A673 (cell line): Measurements from ENCODE around the gene TERT. TPM values are rescaled to one million over a fixed set of nuclear protein-coding genes. Genes with fewer than 3 reads are reported as not detected.

Experiments
- BruUV-seq: library from RNA; stranded (reverse); fragments of 400-500 nt; replicated peaks from 2 replicates; lab custom pipeline; 2021; lab: Mats Ljungman, UMichigan
- CTCF ChIA-PET: fragments of 300-600 bp; sonication (Branson Sonifier 250); formaldehyde crosslinking; loops from one replicate; lab custom pipeline; 2022; ENCODE audit warnings: antibody characterized with exemption; lab: Charles Lee
- POLR2A ChIA-PET: fragments of 300-600 bp; sonication (Branson Sonifier 250); formaldehyde crosslinking; loops from one replicate; lab custom pipeline; 2022; ENCODE audit warnings: antibody characterized with exemption; ENCODE audit not compliant: low non-redundant PET; lab: Charles Lee
- DNase-seq: peaks from one replicate; pipeline ENCODE4 v3.0.0-alpha.2; 2015; ENCODE audit warnings: low spot score
- H3K27ac ChIP-seq: fragments of 200-600 bp; sonication (generic); 2 replicates; pipeline ENCODE4 v1.5.1; 2016; ENCODE audit warnings: mixed run types, low read depth, mild to moderate bottlenecking, mixed read lengths, antibody characterized with exemption, low read length; ENCODE audit not compliant: poor library complexity, severe bottlenecking
- H3K27me3 ChIP-seq: fragments of 200-600 bp; sonication (generic); replicated peaks from 2 replicates; pipeline ENCODE4 v1.6.1; 2017; ENCODE audit warnings: mixed run types, low read depth, mild to moderate bottlenecking, mixed read lengths, antibody characterized with exemption, low read length; ENCODE audit not compliant: insufficient read depth, poor library complexity
- H3K36me3 ChIP-seq: fragments of 200-600 bp; sonication (generic); 2 replicates; pipeline ENCODE4 v1.6.1; 2016; ENCODE audit warnings: mixed run types, mild to moderate bottlenecking, mixed read lengths, antibody characterized with exemption, low read length; ENCODE audit not compliant: insufficient read depth, poor library complexity, severe bottlenecking
- H3K4me1 ChIP-seq: fragments of 200-600 bp; sonication (generic); 2 replicates; pipeline ENCODE4 v1.6.1; 2017; ENCODE audit warnings: mixed run types, mild to moderate bottlenecking, mixed read lengths, antibody characterized with exemption, low read length; ENCODE audit not compliant: insufficient read depth, poor library complexity, severe bottlenecking
- H3K4me3 ChIP-seq: fragments of 200-600 bp; sonication (generic); 2 replicates; pipeline ENCODE4 v1.5.1; 2016; ENCODE audit warnings: low read depth, mixed run types, mild to moderate bottlenecking, mixed read lengths, low read length; ENCODE audit not compliant: poor library complexity, severe bottlenecking
- H3K9me3 ChIP-seq: fragments of 200-600 bp; sonication (generic); 2 replicates; pipeline ENCODE4 v1.6.1; 2016; ENCODE audit warnings: mixed run types, low read depth, mild to moderate bottlenecking, mixed read lengths, antibody characterized with exemption, low read length; ENCODE audit not compliant: poor library complexity, severe bottlenecking
- EZH2 ChIP-seq: fragments of 200-600 bp; sonication (generic); IDR thresholded peaks from 2 replicates; pipeline ENCODE4 v1.6.1; 2017; ENCODE audit warnings: borderline replicate concordance, low read depth, mild to moderate bottlenecking, mixed read lengths, antibody characterized with exemption, low read length; ENCODE audit not compliant: poor library complexity, severe bottlenecking
- intact Hi-C: fragments of 100-400 bp; cut with micrococcal nuclease; formaldehyde crosslinking; loops from one replicate; pipeline ENCODE4 v1.10.0; 2022; ENCODE audit not compliant: unreplicated experiment
- total RNA-seq: library from RNA; stranded (reverse); gene quantifications from 2 replicates; pipeline ENCODE4 v1.2.3, GENCODE V29; 2021
- TF ChIP-seq, protein P1 (sequence below): fragments of 300-800, 200-600 bp; sonication (generic); conservative IDR thresholded peaks from 2 replicates; pipeline ENCODE4 v1.5.1; 2017; ENCODE audit warnings: low read depth, mild to moderate bottlenecking, antibody characterized with exemption, low read length, moderate library complexity, mixed read lengths

TERT gene
- total RNA-seq, 1 experiment from 2014 or later = 14.2 TPM

- POLR2A ChIA-PET = no interaction called here
Observed at GRCh38 chr5:1226231-1226630, 68.6 kb downstream of the TERT start.

DNA sequence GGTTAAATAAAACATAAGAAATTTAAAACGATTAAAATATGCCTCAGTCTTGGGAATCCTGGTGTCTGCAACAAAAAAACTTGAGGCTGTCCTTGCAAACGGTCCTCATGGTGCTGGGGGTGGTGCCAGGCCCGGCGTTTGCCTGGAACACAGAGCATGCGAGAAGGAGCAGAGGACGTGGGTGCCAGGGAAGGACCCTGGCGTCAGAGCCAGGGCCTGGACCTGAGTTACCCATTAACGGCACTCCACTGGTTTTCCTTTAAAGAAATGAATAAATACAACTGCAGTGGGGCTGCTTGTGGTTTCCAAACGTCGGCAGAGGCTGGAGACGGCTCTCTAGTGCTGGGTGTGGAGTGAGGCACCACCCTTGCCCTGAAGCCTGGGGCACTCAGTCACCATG, 69.8 kb downstream of the TERT start, which contains the start of gene SLC6A18:
Gene SLC6A18 (plus strand): TSS at position 301 of the 400 bp plus-strand sequence. CDS start 97 bp downstream, at position 398.
- H3K27ac ChIP-seq = no peak within 1 kb of the TSS
- H3K9me3 ChIP-seq = no peaks in the 10 kb centered on the region
- H3K27me3 ChIP-seq = peaks cover 20% of the 10 kb centered on the region
- DNase-seq = no peak
- TF ChIP-seq, protein P1, sequence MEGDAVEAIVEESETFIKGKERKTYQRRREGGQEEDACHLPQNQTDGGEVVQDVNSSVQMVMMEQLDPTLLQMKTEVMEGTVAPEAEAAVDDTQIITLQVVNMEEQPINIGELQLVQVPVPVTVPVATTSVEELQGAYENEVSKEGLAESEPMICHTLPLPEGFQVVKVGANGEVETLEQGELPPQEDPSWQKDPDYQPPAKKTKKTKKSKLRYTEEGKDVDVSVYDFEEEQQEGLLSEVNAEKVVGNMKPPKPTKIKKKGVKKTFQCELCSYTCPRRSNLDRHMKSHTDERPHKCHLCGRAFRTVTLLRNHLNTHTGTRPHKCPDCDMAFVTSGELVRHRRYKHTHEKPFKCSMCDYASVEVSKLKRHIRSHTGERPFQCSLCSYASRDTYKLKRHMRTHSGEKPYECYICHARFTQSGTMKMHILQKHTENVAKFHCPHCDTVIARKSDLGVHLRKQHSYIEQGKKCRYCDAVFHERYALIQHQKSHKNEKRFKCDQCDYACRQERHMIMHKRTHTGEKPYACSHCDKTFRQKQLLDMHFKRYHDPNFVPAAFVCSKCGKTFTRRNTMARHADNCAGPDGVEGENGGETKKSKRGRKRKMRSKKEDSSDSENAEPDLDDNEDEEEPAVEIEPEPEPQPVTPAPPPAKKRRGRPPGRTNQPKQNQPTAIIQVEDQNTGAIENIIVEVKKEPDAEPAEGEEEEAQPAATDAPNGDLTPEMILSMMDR = no peak
- TF ChIP-seq EZH2 = no peak
- ChIA-PET CTCF (no interaction called here), POLR2A (no interaction called here)
- H3K4me3 ChIP-seq = no peak within 1 kb of the TSS
- H3K4me1 ChIP-seq = no peaks in the 10 kb centered on the region
- intact Hi-C loops = no loop called here
- H3K36me3 ChIP-seq = no peaks in the 10 kb centered on the region
- no TSS peak for BruUV-seq

More at GRCh38 chr5:1226231-1226630, 68.6 kb downstream of the TERT start:
- no peak overlapping the region for H3K4me3 ChIP-seq
- peaks cover 20% of the 10 kb centered on the region for H3K27me3 ChIP-seq
- TF ChIP-seq EZH2 = no peak
- TF ChIP-seq, protein P1 = no peak
- no TSS peak for BruUV-seq
- no peaks in the 10 kb centered on the region for H3K36me3 ChIP-seq
- no peaks in the 10 kb centered on the region for H3K9me3 ChIP-seq
- intact Hi-C loops = no loop called here
- CTCF ChIA-PET = no interaction called here
- no peaks in the 10 kb centered on the region for H3K4me1 ChIP-seq
- DNase-seq = no peak
- H3K27ac ChIP-seq = no peak overlapping the region

DNA sequence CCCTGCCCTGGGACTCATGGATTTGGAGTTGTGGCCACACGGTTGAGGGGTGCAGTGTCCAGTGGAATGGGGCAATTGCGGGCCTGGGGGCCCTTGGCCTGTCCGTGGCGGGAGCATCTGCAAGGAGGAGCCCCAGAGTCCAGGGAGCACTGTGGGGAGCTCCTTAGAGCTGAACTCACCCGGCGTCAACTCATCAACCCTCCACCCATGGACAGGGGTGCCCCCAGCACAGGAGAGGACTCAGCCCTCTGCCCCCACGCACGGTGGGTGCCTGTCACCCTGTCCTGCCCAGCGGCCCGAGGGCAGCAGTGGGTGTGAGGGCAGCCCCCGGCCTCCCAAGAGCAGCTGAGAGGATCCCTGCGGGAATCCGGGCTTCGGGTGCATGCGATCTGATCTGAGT, 70.2 kb downstream of the TERT start:
- TF ChIP-seq, protein P1 = no peak
- no peak for TF ChIP-seq EZH2
- BruUV-seq = no TSS peak
- no peak for DNase-seq
- CTCF ChIA-PET = no interaction called here
- intact Hi-C loops = no loop called here
- H3K27me3 ChIP-seq = peaks cover 20% of the 10 kb centered on the region
- no peak overlapping the region for H3K27ac ChIP-seq
- H3K36me3 ChIP-seq = no peaks in the 10 kb centered on the region
- POLR2A ChIA-PET = interaction anchor here (0.6 kb wide), 1 partner anchor 675 kb away, joined by 3 read pairs; no protein-coding TSS in a partner anchor
- H3K4me1 ChIP-seq = no peaks in the 10 kb centered on the region
- no peaks in the 10 kb centered on the region for H3K9me3 ChIP-seq
- H3K4me3 ChIP-seq = no peak overlapping the region
